ENCODE data around the gene PPP1R3G.

The PPP1R3G gene

DNA sequence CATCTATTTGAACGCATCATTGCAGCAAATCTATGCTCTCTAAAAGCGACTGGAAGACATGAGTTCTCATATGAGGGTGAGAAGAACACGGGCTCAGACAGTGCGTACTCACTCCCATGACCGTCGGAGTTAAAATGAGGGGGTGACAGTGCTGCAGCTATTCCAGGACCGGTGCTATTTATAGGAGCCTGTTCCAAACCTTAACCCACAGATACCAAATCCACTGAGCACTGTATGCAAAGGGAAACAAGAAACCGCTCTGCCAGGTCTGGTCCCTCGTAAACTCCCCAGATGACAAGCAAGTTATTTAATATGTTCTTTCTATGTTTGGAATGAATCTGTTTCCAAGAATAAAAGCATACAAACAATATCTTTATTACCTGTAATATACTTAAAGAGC, 22.9 kb downstream of the PPP1R3G start:
- no peak overlapping the region for H3K4me3 ChIP-seq
- TF ChIP-seq, protein P1, sequence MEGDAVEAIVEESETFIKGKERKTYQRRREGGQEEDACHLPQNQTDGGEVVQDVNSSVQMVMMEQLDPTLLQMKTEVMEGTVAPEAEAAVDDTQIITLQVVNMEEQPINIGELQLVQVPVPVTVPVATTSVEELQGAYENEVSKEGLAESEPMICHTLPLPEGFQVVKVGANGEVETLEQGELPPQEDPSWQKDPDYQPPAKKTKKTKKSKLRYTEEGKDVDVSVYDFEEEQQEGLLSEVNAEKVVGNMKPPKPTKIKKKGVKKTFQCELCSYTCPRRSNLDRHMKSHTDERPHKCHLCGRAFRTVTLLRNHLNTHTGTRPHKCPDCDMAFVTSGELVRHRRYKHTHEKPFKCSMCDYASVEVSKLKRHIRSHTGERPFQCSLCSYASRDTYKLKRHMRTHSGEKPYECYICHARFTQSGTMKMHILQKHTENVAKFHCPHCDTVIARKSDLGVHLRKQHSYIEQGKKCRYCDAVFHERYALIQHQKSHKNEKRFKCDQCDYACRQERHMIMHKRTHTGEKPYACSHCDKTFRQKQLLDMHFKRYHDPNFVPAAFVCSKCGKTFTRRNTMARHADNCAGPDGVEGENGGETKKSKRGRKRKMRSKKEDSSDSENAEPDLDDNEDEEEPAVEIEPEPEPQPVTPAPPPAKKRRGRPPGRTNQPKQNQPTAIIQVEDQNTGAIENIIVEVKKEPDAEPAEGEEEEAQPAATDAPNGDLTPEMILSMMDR (IDR thresholded peaks at IDR 0.05): no peak
- no peak overlapping the region for H3K27ac ChIP-seq
- DNase-seq (ENCODE audit: low spot score): no peak

DNA sequence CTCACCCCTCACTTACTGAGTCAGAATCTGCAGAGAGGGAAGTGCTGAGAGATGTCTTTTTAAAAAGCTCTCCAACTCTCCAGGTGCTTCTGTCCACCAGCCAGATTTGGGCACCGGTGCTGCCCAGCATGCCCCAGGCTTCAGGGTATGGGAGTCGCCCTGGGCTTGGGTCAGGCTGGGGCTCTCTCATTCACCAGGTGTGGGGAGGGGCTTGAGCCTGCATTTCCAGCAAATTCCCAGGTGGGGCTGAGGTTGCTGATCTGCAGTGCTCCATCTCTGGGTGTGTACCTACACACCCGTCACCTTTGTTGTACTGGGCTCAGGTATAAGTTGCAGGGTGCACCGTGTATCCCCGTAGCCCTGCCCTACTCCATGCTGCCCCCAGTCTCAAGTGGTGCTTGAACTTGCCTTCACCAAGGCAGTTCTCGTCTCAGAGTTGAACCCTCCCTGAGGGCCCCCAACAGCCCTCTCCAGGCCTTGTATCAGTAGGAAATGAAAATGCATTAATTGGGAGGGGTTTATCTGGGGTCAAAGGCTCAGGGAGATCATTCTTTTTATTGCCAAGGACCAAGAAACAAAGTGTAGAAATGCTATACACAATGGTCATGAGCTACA, 23.5 kb downstream of the PPP1R3G start:
- Histone ChIP-seq H3K4me3 (no peak overlapping the region), H3K27ac (no peak overlapping the region)
- TF ChIP-seq, protein P1 (IDR thresholded peaks at IDR 0.05): no peak
- DNase-seq (ENCODE audit: low spot score): no peak

DNA sequence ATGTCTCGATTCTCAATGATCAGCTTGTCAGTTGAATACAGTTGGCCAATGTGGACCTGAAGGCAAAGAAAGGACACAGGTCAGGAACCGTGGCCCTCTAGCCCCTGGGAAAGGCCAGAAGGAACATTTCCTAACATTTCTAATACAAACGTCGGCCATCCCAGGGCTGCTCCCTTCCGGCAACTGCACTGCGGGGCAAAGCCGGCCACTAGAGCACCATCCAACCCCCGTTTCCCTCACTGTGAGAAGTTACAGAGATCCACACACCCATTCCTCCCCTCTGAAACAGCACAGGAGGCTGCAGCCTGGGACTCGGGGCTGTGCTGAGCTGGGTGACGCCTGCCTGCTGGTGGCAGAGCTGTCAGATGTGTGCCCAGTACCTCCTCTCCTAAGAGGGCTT, 24.3 kb downstream of the PPP1R3G start:
- DNase-seq (ENCODE audit: low spot score): no peak
- Histone ChIP-seq H3K4me3 (no peak overlapping the region), H3K27ac (no peak overlapping the region)
- TF ChIP-seq, protein P1 (IDR thresholded peaks at IDR 0.05): no peak

DNA sequence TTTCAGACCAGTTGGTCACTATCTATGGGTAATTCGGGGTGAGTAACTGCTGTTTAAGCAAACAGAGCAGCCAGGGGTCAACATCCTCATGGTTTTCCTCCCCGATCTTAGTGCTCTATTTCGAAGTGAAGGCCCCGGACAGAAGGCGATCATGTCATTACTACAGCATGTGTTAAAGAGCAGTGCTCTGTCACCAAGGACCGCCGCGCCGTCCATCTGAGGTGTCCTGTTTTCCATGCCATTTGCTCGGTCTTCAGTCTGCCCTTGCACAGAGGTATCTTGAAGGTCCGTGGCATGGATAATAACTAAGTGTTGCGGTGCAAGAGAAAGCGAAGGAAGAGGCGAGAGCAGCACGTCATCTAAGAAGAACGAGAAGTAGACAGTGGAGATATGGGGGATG, 25.1 kb downstream of the PPP1R3G start:
- no peak for DNase-seq (ENCODE audit: low spot score)
- TF ChIP-seq, protein P1 (IDR thresholded peaks at IDR 0.05): no peak

DNA sequence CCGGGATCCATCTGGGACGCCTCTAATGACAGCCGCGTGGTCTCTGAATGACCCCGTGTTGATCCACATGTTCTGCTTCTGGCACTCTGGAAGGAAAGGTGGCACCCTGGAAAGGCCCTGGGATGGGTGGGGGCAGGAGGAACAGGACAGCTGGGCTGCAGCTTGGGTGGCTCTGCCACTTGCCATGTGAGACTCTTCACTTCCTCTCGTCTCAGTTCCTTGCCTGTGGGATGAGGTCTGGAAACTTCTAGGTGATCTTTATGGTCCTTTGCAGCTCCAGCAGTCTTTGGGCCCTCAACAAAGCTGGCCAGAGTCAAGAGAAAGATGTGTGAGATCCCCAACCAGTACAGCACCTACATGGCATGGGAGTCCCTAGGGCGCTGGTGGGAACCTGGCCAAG, 26.5 kb downstream of the PPP1R3G start:
- no peak overlapping the region for H3K27ac ChIP-seq
- TF ChIP-seq, protein P1 (IDR thresholded peaks at IDR 0.05): no peak
- H3K4me3 ChIP-seq: no peak overlapping the region
- no peak for DNase-seq (ENCODE audit: low spot score)

More for the DNA sequence above, 25.1 kb downstream of the PPP1R3G start:
- Histone ChIP-seq H3K27ac (no peak overlapping the region), H3K4me3 (no peak overlapping the region)

DNA sequence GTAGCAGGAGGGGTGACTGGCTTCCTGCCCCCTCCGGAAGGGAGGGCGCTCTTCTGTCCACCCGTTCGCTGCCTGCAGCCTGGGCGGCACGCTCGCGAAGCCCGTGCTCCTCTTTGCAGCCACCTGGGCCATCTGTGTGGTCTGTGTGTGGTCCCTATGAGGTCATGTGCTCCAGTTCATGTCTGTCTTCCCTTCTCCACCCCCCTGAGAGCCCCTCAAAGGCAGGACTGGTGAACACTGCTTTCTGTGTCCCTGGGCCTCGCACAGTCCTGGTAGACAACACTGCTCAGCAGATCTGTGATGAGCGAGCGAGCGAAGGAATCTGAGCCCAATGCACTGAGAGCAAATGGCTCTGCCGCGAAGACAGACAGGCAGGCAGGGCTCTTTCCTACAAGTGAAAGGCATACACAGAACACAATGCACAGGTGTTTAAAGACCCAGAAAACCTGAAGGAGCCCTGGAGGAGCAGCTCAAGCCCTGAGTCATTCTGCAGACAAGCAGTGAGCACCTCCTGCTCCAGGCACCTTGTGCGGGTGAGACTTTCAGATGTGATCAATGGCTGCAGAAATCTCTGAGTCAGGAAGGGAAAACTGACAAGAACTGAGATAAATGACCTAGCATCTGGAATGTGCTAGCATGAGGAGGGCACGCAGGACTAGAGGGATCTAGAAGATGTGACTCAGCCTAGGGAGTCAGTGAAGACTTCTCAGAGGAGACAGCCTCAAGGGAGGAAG, 27.1 kb downstream of the PPP1R3G start:
- Histone ChIP-seq H3K27ac (no peak overlapping the region), H3K4me3 (no peak overlapping the region)
- TF ChIP-seq, protein P1 (IDR thresholded peaks at IDR 0.05): no peak
- DNase-seq (ENCODE audit: low spot score): no peak

DNA sequence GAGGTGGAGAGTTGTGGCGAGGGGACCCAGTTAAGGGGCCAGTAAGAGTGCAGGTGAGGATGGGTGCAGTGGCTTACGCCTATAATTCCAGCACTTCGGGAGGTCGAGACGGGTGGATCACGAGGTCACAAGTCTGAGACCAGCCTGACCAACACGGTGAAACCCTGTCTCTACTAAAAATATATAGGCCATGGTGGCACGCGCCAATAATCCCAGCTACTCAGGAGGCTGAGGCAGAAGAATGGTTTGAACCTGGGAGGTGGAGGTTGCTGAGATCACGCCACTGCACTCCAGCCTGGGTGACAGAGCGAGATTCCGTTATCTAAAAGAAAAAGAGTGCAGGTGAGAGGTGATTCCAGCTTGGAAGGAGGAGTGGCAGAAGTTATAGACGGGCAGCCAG, 28.0 kb downstream of the PPP1R3G start:
- no peak overlapping the region for H3K4me3 ChIP-seq
- TF ChIP-seq, protein P1 (IDR thresholded peaks at IDR 0.05): no peak
- no peak for DNase-seq (ENCODE audit: low spot score)
- no peak overlapping the region for H3K27ac ChIP-seq
